Testis (tissue), 3 donors: Measurements from ENCODE around the gene ASCL4. TPM values are rescaled to one million over a fixed set of nuclear protein-coding genes. Genes with fewer than 3 reads are reported as not detected.

ENCODE experiments used
- DNase-seq: peaks from one replicate; pipeline ENCODE4 v3.0.0-alpha.2; 2019
- H3K27ac ChIP-seq, 2 donors: fragments of 200-600 bp; sonication (generic); one replicate each; pipeline ENCODE4 v1.5.1; 2019
- H3K27me3 ChIP-seq: fragments of 200-600 bp; sonication (generic); one replicate; pipeline ENCODE4 v1.5.1; 2019
- H3K36me3 ChIP-seq: fragments of 200-600 bp; sonication (generic); one replicate; pipeline ENCODE4 v1.5.1; 2017; ENCODE audit warnings: low read depth; ENCODE audit errors: missing control alignments
- H3K4me1 ChIP-seq: fragments of 200-600 bp; sonication (generic); one replicate; pipeline ENCODE4 v1.5.1; 2019
- H3K4me3 ChIP-seq, 2 donors: fragments of 200-600 bp; sonication (generic); one replicate each; pipeline ENCODE4 v1.5.1; 2017 to 2019
- H3K9me3 ChIP-seq: fragments of 200-600 bp; sonication (generic); one replicate; pipeline ENCODE4 v1.5.1; 2017
- POLR2A ChIP-seq: fragments of 450-650 bp; IDR thresholded peaks from one replicate; pipeline ENCODE4 v1.6.1; 2017; ENCODE audit warnings: antibody characterized with exemption, mild to moderate bottlenecking, moderate library complexity
- WGBS, 2 donors: methylation state at CpG; one replicate each; pipeline ENCODE4 v1.1.5; 2018; 5-methylcytosine and 5-hydroxymethylcytosine counted together
- intact Hi-C: fragments of 100-400 bp; cut with DNase I; formaldehyde crosslinking; loops from one replicate; pipeline ENCODE4 v1.15.1; 2023; ENCODE audit warnings: low total_unique reads
- polyA plus RNA-seq: library from polyadenylated mRNA; stranded (reverse); fragments of 350-450 nt; fragmentation: Illumina TruSeq; extraction: RNeasy Lipid Tissue Mini Kit (QIAGEN cat#74804); gene quantifications from one replicate; pipeline ENCODE4 v1.2.3, GENCODE V29; 2014; ENCODE audit warnings: low read depth, low replicate concordance; ENCODE audit not compliant: insufficient read depth
- total RNA-seq, 2 donors: library from RNA; depleted of rRNA; stranded (reverse); fragments of >200 nt; gene quantifications; one replicate each; pipeline ENCODE4 v1.2.3, GENCODE V29; 2016
- TF ChIP-seq, protein P1 (sequence below), 3 experiments: fragments of 450-650 bp in 2 of 3; fragments of 200-600 bp in 1 of 3; sonication (generic) in 1 of 3; IDR thresholded peaks; one replicate each; pipeline ENCODE4 v1.5.1; 2016 to 2019; ENCODE audit warnings: antibody characterized with exemption in 3 of 3, mild to moderate bottlenecking in 2 of 3, moderate library complexity in 1 of 3

ASCL4 gene
- total and polyA plus RNA-seq, 3 donors from 2014 or later, result 0.13 to 0.50 TPM; not detected in 1

DNA sequence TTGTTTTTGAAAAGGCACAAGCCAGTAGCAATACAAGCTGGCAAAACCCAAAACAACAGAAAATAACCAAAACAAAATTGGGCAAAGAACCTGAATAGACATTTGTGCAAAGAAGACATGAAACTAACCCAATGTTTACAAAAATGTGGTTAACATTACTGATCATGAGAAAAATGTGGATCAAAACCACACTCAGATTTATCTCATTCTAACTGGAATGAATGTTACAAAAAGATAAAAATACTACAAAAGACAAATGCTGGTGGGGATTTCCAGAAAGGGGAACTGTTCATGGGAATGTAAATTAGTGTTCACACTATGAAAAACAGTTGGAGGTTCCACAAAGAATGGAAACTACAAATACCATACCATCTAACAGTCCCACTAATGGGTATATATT lies 26.6 kb downstream of the ASCL4 start:
- no peaks in the 10 kb centered on the region for H3K9me3 ChIP-seq
- no peaks in the 10 kb centered on the region for H3K4me1 ChIP-seq
- DNase-seq, result no peak
- no peaks in the 10 kb centered on the region for H3K27me3 ChIP-seq
- H3K27ac ChIP-seq, result no peak overlapping the region
- no peak for TF ChIP-seq POLR2A
- TF ChIP-seq, protein P1, sequence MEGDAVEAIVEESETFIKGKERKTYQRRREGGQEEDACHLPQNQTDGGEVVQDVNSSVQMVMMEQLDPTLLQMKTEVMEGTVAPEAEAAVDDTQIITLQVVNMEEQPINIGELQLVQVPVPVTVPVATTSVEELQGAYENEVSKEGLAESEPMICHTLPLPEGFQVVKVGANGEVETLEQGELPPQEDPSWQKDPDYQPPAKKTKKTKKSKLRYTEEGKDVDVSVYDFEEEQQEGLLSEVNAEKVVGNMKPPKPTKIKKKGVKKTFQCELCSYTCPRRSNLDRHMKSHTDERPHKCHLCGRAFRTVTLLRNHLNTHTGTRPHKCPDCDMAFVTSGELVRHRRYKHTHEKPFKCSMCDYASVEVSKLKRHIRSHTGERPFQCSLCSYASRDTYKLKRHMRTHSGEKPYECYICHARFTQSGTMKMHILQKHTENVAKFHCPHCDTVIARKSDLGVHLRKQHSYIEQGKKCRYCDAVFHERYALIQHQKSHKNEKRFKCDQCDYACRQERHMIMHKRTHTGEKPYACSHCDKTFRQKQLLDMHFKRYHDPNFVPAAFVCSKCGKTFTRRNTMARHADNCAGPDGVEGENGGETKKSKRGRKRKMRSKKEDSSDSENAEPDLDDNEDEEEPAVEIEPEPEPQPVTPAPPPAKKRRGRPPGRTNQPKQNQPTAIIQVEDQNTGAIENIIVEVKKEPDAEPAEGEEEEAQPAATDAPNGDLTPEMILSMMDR (IDR thresholded peaks at IDR 0.05), result no peak
- no peak overlapping the region for H3K4me3 ChIP-seq
- intact Hi-C loops, result no loop called here
- H3K36me3 ChIP-seq, result no peaks in the 10 kb centered on the region

DNA sequence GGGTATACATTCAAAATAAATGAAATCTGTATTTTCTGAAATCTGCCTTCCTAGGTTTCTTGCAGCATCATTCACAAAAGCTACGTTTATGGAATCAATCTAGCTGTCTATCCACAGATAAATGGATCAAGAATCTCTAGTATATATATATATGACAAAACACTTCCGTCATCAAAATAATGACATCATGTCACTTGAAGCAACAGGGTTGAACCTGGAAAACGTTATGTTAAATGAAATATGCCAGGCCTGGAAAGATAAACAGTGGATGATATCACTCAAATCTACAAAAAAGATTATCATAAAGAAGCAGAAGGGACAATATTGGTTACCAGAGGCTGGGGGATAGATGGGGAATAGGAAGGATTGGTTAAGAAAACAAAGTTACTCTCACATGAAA lies 28.6 kb downstream of the ASCL4 start:
- intact Hi-C loops, result no loop called here
- Histone ChIP-seq H3K36me3 (no peaks in the 10 kb centered on the region), H3K9me3 (no peaks in the 10 kb centered on the region), H3K4me3 (no peak overlapping the region), H3K27ac (no peak overlapping the region), H3K4me1 (no peaks in the 10 kb centered on the region), H3K27me3 (no peaks in the 10 kb centered on the region)
- TF ChIP-seq, protein P1 (IDR thresholded peaks at IDR 0.05), result no peak
- no peak for TF ChIP-seq POLR2A
- no peak for DNase-seq
- 36 to 62% methylated on average over 3 of the region's 3 CpGs for WGBS, 2 donors

DNA sequence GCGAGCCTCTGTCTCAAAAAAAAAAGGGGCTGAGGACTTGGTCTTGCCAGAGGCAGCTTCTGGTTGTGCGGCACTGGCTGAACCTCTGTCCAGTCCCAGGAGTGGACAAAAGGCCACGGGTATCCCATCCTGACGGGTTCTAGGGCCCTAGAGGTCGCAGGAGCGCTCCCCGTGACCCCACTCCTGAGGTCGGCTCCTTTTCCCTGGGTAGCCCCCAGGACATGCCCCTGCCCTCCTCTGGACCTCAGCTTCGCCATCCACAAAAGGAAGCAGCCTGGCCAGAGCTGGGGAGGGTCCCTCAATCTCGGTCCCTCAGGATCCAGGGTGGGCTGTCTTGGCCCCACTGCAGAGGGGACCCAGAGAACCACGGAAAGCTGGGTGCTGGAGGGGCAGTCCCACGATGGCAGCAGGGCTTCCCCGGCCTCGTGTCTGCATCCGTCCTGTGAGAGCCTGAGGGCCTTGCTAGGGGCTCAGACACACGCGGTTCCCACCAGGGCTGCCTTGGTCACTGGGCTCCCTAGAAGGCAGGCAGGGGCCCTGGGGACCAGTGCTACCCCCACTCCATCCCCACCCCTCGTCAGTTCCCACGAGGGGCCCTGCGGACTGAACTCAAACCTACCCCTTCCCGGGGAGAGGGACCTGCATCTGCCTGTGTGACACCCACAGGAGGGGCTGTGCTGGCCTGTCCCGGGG lies 31.1 kb downstream of the ASCL4 start:
- Histone ChIP-seq H3K9me3 (no peaks in the 10 kb centered on the region), H3K4me3 (no peak overlapping the region), H3K27ac (no peak overlapping the region), H3K4me1 (no peaks in the 10 kb centered on the region), H3K36me3 (no peaks in the 10 kb centered on the region), H3K27me3 (no peaks in the 10 kb centered on the region)
- WGBS, 2 donors, result 83 to 84% methylated on average over 9 to 20 of the region's 22 CpGs
- TF ChIP-seq, protein P1 (IDR thresholded peaks at IDR 0.05), result no peak
- no peak for TF ChIP-seq POLR2A
- intact Hi-C loops, result no loop called here
- DNase-seq, result no peak

DNA sequence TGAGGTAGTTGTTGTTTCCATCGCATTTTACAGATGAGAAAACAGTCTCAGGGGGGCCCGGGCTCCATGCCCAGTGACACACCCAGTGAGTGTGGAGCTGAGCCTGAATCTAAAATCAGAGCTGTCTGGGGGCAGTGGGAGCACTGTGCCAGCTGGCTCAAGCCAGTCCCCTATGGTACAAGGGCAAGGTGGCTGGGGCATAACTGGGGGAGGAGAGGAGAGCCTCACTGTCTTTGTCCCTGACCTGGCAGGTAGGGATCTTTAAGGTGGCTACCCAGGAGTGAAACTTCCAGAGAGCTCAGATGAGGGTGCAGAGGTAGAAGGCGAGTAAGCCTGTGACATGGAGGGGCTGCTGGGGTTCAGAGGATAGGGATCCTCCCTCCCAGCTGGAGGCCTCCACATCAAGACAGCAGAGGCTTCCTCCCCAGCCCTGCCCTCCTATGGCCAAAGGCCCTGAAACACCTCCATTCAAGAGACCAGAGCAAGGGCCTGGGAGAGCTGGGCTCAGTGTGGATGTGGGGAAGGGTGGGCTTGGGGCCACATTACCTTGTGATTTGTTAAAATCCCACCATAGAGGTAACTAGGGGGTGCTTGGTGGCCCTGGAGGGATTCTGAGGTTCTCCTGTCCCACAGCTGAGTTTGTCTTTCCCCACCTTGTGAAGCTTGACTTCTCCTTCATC lies 33.1 kb downstream of the ASCL4 start:
- H3K27me3 ChIP-seq, result no peaks in the 10 kb centered on the region
- intact Hi-C loops, result no loop called here
- no peaks in the 10 kb centered on the region for H3K36me3 ChIP-seq
- no peak overlapping the region for H3K4me3 ChIP-seq
- no peak for TF ChIP-seq POLR2A
- TF ChIP-seq, protein P1 (IDR thresholded peaks at IDR 0.05), result no peak
- H3K4me1 ChIP-seq, result no peaks in the 10 kb centered on the region
- H3K27ac ChIP-seq, result no peak overlapping the region
- H3K9me3 ChIP-seq, result no peaks in the 10 kb centered on the region
- no peak for DNase-seq
- WGBS, 2 donors, result 35 to 56% methylated on average over 3 of the region's 3 CpGs

DNA sequence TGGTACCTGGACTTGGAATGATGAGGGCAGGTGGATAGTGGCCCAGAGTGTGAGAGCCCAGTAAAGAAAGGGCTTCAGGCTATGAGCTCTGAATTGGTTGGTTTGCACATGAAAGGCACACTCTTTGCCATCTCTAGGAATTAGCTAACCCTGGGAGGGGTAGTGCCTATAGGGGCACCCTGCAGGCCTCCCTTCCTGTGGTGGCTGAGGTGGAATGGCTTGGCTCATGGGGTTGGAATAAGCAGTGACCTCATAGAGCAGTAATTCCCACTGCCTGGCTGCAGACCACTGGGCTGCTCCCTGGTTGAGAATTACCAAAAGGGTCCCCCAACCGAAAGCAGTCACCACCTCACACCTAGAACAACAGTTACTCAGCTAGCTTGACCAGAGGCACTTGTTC lies 42.7 kb downstream of the ASCL4 start:
- Histone ChIP-seq H3K27ac (no peak overlapping the region), H3K9me3 (no peaks in the 10 kb centered on the region), H3K4me3 (no peak overlapping the region), H3K27me3 (no peaks in the 10 kb centered on the region), H3K4me1 (no peaks in the 10 kb centered on the region), H3K36me3 (no peaks in the 10 kb centered on the region)
- no peak for TF ChIP-seq POLR2A
- TF ChIP-seq, protein P1 (IDR thresholded peaks at IDR 0.05), result no peak
- intact Hi-C loops, result no loop called here
- 69 to 100% methylated on average over 1 of the region's 1 CpG for WGBS, 2 donors
- no peak for DNase-seq
